ENCODE results near the gene SRD5A1. TPM values are rescaled to one million over a fixed set of nuclear protein-coding genes. Genes with fewer than 3 reads are reported as not detected.

The SRD5A1 gene
- total and polyA plus RNA-seq, 11 donors, result 0.80 to 6.7 (median 3.8) TPM

DNA sequence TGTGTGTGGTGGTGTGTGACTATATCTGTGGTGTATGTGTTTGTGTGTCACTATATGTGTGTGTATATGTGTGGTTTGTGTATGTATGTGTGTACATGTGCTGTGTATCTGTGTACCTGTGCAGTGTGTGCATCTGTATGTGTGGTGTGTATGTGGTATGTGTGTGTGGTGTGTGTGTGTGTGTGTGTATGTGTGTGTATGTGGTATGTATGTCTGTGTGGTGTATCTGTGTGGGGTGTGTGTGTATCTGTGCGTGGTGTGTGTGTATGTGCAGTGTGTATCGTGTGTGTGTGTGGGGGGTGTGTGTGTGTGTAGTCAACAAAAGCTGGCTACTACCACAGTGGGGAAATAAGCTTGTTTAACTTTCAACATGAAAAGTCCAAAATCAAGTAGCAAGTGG, 48.4 kb downstream of the SRD5A1 start:
- peaks cover 0 to 2% (median 0%) of the 10 kb centered on the region in 12 donors for H3K4me1 ChIP-seq
- intact Hi-C loops (cut with DNase I), result no loop called here
- no peak for ATAC-seq
- H3K36me3 ChIP-seq, result no peaks in the 10 kb centered on the region
- no peak overlapping the region for H3K4me3 ChIP-seq
- TF ChIP-seq, protein P1, sequence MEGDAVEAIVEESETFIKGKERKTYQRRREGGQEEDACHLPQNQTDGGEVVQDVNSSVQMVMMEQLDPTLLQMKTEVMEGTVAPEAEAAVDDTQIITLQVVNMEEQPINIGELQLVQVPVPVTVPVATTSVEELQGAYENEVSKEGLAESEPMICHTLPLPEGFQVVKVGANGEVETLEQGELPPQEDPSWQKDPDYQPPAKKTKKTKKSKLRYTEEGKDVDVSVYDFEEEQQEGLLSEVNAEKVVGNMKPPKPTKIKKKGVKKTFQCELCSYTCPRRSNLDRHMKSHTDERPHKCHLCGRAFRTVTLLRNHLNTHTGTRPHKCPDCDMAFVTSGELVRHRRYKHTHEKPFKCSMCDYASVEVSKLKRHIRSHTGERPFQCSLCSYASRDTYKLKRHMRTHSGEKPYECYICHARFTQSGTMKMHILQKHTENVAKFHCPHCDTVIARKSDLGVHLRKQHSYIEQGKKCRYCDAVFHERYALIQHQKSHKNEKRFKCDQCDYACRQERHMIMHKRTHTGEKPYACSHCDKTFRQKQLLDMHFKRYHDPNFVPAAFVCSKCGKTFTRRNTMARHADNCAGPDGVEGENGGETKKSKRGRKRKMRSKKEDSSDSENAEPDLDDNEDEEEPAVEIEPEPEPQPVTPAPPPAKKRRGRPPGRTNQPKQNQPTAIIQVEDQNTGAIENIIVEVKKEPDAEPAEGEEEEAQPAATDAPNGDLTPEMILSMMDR (IDR thresholded peaks at IDR 0.05), result no peak
- TF ChIP-seq POLR2A (IDR thresholded peaks at IDR 0.05), result no peak
- WGBS, 4 donors, result 45 to 84% (median 66%) methylated on average over 2 of the region's 2 CpGs
- no peak overlapping the region for H3K27ac ChIP-seq
- no peak for DNase-seq
- H3K27me3 ChIP-seq, result peaks cover 0 to 13% (median 0%) of the 10 kb centered on the region in 9 donors
- no peaks in the 10 kb centered on the region for H3K9me3 ChIP-seq

DNA sequence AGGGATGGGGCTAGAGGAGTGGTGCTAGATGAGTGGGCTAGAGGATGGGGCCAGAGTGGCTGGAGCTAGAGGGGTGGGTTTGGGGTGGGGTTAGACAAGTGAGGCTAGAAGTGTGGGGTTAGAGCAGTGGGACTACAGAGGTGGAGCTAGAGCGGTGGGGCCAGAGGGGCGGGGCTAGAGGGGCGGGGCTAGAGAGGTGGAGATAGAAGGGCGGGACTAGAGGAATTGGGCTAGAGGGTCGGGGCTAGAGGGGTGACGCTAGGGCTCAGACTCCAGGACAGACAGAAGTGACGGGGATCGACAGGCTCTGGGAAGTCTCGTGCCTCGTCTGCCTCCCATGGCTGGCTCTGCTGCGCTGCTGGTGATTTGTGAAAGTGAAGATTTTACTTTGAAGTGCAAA, 49.0 kb downstream of the SRD5A1 start:
- no peaks in the 10 kb centered on the region for H3K36me3 ChIP-seq
- H3K27ac ChIP-seq, result no peak overlapping the region
- no peaks in the 10 kb centered on the region for H3K9me3 ChIP-seq
- intact Hi-C loops (cut with DNase I), result no loop called here
- TF ChIP-seq, protein P1 (IDR thresholded peaks at IDR 0.05), result no peak
- TF ChIP-seq POLR2A (IDR thresholded peaks at IDR 0.05), result no peak
- ATAC-seq (no peak), DNase-seq (no peak)
- no peak overlapping the region for H3K4me3 ChIP-seq
- H3K4me1 ChIP-seq, result peaks cover 0 to 4% (median 0%) of the 10 kb centered on the region in 12 donors
- H3K27me3 ChIP-seq, result peaks cover 0 to 13% (median 0%) of the 10 kb centered on the region in 9 donors
- WGBS, 4 donors, result 41 to 68% (median 61%) methylated on average over 11 of the region's 11 CpGs

DNA sequence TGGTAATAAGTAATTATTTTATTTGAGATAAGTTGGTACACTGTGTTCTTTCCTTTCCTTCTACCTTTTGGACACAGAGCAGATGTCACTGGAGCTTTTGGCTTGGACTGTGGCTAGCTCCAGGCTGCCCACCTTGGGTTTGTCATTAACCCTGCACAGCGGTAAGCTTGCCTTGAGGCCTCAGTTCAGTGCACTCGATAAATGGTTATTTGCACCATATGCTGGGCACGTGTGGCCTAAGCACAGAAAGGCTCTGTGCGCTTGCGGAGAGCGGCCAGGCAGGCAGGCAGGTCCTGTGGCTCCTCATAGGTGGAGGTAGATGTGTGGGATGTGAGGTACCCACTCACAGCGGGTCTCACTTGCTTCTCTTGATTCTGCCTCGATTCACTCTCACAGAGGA, 50.0 kb downstream of the SRD5A1 start:
- no peak for ATAC-seq
- no peak overlapping the region for H3K4me3 ChIP-seq
- 83 to 90% (median 86%) methylated on average over 8 of the region's 8 CpGs for WGBS, 4 donors
- H3K36me3 ChIP-seq, result no peaks in the 10 kb centered on the region
- peaks cover 0 to 13% (median 0%) of the 10 kb centered on the region in 9 donors for H3K27me3 ChIP-seq
- no peaks in the 10 kb centered on the region for H3K9me3 ChIP-seq
- TF ChIP-seq POLR2A (IDR thresholded peaks at IDR 0.05), result no peak
- TF ChIP-seq, protein P1 (IDR thresholded peaks at IDR 0.05), result no peak
- intact Hi-C loops (cut with DNase I), result no loop called here
- peaks cover 0 to 5% (median 0%) of the 10 kb centered on the region in 12 donors for H3K4me1 ChIP-seq
- H3K27ac ChIP-seq, result no peak overlapping the region
- no peak for DNase-seq

DNA sequence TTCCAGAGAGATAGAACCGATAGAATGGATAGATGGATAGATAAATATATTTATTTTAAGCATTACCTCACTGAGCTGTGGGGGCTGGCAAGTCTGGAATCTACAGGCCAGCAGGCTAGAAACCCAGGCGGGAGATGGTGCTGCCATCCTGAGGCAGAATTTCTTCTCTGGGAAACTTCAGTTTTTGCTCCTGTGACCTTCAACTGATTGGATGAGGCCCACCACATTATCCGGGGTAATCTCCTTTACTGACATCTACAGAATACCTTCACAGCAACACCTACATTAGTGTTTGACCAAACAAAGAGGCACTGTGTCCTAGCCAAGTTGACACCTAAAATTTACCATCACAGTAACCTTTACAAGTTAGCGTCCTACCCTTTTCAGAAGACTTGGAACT, 50.8 kb downstream of the SRD5A1 start:
- Histone ChIP-seq H3K9me3 (no peaks in the 10 kb centered on the region), H3K4me1 (peaks cover 0 to 5% (median 0%) of the 10 kb centered on the region in 12 donors), H3K36me3 (no peaks in the 10 kb centered on the region), H3K27me3 (peaks cover 0 to 13% (median 0%) of the 10 kb centered on the region in 9 donors), H3K4me3 (no peak overlapping the region), H3K27ac (no peak overlapping the region)
- intact Hi-C loops (cut with DNase I), result no loop called here
- WGBS, 4 donors, result 79 to 85% (median 81%) methylated on average over 4 of the region's 4 CpGs
- DNase-seq (no peak), ATAC-seq (no peak)
- TF ChIP-seq, protein P1 (IDR thresholded peaks at IDR 0.05), result no peak
